Panc1 (cell line): ENCODE results near the gene BICRAL.

ENCODE experiments used
- POLR2AphosphoS5 ChIP-seq: IDR thresholded peaks from 2 replicates; pipeline ENCODE4 v1.6.1; 2012; ENCODE audit warnings: mild to moderate bottlenecking, low read depth, low read length, moderate library complexity
- SIN3A ChIP-seq: IDR thresholded peaks from 2 replicates; pipeline ENCODE4 v1.6.1; 2012; ENCODE audit warnings: low read depth, mild to moderate bottlenecking, low read length, moderate library complexity, borderline replicate concordance; ENCODE audit not compliant: insufficient read depth
- TF ChIP-seq, protein P1 (sequence below): fragments of 450-650 bp; IDR thresholded peaks from 2 replicates; pipeline ENCODE4 v1.5.1; 2017; ENCODE audit warnings: mild to moderate bottlenecking
- TF ChIP-seq, protein P2 (sequence below), 2 experiments: IDR thresholded peaks; 2 replicates each; pipeline ENCODE4 v1.6.1; 2011 to 2012; ENCODE audit warnings: low read depth in 2 of 2, control low read depth in 1 of 2, low read length in 1 of 2, mild to moderate bottlenecking in 1 of 2, moderate library complexity in 1 of 2; ENCODE audit not compliant: insufficient read depth in 1 of 2

DNA sequence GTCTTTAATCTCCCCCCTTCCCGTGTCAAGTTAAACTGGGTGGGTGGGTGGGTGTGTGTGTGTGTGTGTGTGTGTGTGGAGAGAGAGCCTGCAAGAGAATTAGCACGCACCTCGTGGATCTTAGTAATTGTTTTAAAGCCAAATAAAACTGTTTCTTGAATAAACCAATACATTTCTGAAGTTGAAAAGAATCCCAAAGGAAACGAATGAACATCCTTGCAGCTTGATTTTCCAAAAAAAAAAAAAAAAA lies 381 bp upstream of the BICRAL start:
- TF ChIP-seq SIN3A = no peak
- TF ChIP-seq, protein P1, sequence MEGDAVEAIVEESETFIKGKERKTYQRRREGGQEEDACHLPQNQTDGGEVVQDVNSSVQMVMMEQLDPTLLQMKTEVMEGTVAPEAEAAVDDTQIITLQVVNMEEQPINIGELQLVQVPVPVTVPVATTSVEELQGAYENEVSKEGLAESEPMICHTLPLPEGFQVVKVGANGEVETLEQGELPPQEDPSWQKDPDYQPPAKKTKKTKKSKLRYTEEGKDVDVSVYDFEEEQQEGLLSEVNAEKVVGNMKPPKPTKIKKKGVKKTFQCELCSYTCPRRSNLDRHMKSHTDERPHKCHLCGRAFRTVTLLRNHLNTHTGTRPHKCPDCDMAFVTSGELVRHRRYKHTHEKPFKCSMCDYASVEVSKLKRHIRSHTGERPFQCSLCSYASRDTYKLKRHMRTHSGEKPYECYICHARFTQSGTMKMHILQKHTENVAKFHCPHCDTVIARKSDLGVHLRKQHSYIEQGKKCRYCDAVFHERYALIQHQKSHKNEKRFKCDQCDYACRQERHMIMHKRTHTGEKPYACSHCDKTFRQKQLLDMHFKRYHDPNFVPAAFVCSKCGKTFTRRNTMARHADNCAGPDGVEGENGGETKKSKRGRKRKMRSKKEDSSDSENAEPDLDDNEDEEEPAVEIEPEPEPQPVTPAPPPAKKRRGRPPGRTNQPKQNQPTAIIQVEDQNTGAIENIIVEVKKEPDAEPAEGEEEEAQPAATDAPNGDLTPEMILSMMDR = no peak
- TF ChIP-seq, protein P2, sequence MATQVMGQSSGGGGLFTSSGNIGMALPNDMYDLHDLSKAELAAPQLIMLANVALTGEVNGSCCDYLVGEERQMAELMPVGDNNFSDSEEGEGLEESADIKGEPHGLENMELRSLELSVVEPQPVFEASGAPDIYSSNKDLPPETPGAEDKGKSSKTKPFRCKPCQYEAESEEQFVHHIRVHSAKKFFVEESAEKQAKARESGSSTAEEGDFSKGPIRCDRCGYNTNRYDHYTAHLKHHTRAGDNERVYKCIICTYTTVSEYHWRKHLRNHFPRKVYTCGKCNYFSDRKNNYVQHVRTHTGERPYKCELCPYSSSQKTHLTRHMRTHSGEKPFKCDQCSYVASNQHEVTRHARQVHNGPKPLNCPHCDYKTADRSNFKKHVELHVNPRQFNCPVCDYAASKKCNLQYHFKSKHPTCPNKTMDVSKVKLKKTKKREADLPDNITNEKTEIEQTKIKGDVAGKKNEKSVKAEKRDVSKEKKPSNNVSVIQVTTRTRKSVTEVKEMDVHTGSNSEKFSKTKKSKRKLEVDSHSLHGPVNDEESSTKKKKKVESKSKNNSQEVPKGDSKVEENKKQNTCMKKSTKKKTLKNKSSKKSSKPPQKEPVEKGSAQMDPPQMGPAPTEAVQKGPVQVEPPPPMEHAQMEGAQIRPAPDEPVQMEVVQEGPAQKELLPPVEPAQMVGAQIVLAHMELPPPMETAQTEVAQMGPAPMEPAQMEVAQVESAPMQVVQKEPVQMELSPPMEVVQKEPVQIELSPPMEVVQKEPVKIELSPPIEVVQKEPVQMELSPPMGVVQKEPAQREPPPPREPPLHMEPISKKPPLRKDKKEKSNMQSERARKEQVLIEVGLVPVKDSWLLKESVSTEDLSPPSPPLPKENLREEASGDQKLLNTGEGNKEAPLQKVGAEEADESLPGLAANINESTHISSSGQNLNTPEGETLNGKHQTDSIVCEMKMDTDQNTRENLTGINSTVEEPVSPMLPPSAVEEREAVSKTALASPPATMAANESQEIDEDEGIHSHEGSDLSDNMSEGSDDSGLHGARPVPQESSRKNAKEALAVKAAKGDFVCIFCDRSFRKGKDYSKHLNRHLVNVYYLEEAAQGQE (IDR thresholded peaks at IDR 0.05; ENCODE audit: insufficient read depth in 1 of 2, low read depth in 2 of 2, low read length in 1 of 2) = no peak
- no peak for TF ChIP-seq POLR2AphosphoS5
